HG03469 (cell line): Measurements from ENCODE around the gene TVP23A.
"Not testable (repeated sequence)": the region's sequence is repeated elsewhere in the genome, so short reads cannot be mapped to it uniquely, and the experiment has no call there.

ENCODE experiments used
- ATAC-seq: cut with Tn5 transposase; IDR thresholded peaks from one replicate; pipeline ENCODE4 v1.9.1; 2021; ENCODE audit warnings: mild to moderate bottlenecking, moderate library complexity, moderate number of reproducible peaks; ENCODE audit not compliant: unreplicated experiment

The TVP23A gene

DNA sequence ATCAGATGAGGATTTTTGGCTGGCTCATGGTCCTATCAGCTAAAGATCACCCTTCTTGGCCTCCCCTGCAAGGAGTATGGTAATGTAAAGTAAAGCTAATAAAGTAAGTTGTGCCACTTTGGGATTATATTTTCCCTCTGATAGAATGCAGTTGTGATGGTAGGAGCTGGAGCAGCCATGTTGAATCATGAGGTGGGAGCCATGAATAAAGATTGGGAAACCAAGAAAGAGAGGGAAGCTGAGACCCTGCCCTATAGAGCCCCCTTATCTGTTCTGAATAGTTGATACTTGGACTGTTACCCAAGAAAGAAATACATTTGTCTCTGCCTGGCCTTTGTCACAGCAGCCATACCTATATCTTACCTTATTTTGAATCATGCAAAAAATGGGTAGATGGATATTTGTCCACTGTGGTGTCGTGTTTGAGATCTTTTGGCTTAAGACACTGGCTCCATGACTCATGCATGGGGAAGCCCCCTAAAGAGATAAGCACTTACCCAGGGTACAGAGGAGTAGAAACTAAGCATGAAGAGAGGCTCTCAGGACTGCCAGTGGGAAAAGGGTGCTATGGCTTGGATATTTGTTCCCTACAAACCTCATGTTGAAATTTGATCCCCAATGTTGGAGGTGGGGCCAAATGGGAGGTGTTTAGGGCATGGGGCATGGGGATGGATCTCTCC is 17.7 kb upstream of the TVP23A start:
- no peak for ATAC-seq

- ATAC-seq: no peak
These were observed 16.8 kb upstream of the TVP23A start for GRCh38 chr16:10835281-10835931.

- no peak for ATAC-seq
These were observed 16.2 kb upstream of the TVP23A start for GRCh38 chr16:10834766-10835165.

DNA sequence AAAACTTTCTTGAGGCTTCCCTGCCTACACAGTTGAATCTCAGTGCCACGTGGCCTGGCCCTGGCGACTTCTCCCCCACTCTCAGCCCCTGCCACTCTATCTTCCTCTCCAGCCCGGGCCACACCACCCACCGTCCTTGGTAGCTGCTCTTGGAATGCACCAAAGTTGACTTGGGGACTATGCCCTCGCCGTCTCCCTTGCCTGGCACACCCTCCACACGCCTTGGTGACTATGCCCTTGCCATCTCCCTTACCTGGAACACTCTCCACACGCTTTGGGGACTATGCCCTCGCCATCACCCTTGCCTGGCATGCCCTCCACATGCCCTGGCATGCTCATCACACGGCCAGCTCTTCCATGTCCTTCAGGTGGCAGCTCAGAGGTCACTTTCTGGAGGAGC is 15.5 kb upstream of the TVP23A start:
- ATAC-seq: no peak

- no peak for ATAC-seq
These were observed 14.7 kb upstream of the TVP23A start for GRCh38 chr16:10833271-10833670.

DNA sequence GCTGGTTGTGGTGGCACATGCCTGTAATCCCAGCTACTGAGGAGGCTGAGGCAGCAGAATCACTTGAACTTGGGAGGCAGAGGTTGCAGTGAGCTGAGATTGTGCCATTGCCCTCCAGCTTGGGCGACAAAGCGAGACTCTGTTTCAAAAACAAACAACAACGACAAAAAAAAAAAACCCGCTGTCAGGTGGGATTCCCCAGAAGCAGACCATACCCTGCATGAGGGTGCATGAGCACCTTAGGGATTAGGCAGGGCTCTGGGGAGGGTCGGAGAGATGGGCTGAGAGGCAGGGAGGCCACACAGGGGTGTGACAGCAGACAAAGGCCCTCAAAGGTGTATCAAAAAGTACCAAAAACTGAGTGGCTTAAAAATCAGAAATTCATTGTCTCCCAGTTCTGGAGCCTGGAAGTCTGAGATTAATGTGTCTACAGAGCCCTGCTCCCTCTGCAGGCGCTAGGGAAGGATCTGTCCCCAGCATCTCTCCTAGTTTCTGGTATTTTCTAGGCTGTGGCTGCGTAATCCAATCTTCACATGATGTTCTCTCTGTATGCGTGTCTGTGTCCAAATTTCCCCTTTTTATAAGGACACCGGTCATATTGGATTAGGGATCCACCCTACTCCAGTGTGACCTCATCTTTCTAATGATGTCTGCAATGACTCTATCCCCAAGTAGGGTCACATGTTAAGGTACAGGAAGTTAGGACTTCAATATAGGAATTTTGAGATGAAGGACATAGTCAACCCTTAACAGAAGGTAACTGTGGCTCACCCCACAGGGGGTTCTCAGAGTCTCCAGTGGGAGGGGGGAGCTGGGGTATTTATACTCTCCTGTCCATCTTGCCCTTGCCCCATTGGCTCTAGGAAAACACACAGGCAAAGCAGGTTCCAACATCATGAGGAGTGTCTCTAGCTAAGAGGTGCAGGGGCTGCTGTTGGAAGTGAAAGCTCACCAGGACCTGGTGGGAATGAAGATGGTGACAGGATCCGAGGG is 13.6 kb upstream of the TVP23A start:
- no peak for ATAC-seq

- not testable (repeated sequence) for ATAC-seq
These were observed 11.6 kb upstream of the TVP23A start for GRCh38 chr16:10830240-10830639.

- not testable (repeated sequence) for ATAC-seq
These were observed 10.9 kb upstream of the TVP23A start for GRCh38 chr16:10829390-10830098.

DNA sequence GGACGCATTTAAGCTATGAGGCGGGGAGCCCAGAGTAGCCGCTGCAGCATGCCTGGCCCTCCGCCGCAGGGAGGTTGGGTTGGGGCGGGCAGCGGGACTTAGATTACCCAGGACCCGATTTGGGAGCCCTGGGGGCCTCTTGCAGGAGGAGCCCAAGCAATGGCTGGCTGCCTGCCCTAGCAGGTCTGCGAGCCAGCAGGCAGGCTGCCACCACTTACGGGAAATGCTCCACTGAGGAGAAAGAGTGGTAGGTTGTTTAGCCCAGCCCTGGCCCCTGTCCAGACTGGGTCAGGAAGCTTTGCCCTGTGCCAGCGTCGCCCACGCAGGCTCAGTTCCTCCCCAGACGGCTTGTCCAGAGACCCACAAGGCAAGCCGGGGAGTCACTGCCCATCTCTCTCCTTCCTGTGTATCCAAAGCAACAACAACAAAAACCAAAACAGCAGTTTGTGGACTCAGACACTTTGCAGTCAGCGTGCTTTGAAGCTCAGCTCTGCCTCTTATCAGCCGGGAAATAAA is 10.3 kb upstream of the TVP23A start:
- ATAC-seq: no peak

GRCh38 chr16:10827691-10828341 is 9.2 kb upstream of the TVP23A start:
- ATAC-seq: no peak

GRCh38 chr16:10824111-10824893 is 5.7 kb upstream of the TVP23A start:
- ATAC-seq: no peak

- ATAC-seq: no peak
These were observed 4.1 kb upstream of the TVP23A start for GRCh38 chr16:10822702-10823101.

GRCh38 chr16:10820546-10820945 is 2.0 kb upstream of the TVP23A start:
- ATAC-seq: no peak

DNA sequence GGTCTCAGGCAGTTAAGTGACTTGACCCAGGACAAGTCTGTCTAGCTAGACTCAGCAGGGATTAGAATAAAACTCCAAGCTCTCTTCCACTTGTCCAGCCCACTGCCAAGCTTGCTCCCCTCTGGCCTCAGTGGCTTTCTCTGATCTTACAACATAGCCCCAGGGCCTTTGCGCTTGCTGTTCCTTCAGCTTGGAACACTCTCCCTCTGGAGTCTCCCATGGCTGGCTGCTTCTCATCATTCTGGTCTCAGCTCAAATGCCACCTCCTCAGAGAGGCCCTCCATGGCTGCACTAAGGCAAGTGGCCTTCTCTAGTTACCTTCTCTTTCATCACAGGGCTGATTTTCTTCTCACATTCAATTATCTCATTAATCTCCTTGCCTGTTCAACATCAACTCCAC is 1.1 kb downstream of the TVP23A start:
- no peak for ATAC-seq

DNA sequence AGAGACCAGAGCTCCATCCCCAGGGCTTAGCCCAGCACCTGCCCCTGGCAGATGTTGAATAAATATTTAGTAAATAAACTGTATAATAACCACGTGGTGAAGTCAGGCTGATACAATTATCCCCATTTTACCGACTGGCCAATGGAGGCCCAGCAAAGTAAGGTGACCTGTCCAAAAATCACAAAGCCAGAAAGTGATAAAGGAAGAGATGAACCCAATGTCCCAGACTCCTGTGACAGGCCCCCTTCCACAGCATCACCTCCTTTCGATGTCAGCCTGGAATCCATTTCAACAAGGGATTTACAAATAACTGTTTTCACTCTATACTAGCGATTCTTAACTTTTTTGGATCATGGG is 5.5 kb downstream of the TVP23A start:
- ATAC-seq: peak; percentile 8

GRCh38 chr16:10812312-10813098 is 6.1 kb downstream of the TVP23A start:
- ATAC-seq: peak; percentile 41

DNA sequence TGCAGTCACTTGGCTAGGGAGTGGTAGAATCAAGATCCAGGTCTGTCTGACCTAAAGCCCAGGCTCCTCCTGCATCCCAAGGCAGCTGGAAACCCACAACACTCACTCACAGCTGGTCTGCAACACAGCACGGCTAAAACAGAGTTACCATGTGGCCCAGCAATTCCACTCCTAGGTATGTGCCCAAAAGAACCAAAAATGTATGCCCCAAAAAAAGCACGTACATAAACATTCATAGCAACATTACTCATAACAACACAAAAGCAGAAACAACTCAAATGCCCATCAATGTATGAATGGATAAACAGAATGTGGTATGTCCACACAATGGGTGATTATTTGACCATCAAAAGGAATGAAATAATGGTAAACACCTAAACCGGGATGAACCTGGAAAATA is 8.9 kb downstream of the TVP23A start:
- no peak for ATAC-seq

DNA sequence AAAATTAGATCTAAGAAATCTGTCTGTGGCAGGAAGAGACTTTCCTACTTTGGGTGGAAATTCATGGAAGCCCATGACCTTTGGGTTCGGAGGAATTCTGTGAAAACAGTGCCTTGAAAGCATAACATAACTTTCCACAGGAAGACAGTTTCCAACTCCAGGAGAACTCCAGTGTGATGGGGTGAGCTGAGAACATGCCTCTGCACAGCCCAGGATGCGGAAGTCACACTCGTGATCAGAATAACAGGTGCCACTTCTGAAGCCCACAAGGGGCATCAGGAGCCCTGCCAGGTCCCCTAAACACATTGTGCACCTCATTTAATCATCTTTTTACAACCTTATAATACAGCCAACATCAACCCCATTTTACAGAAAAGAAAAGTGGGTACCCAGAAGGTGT is 9.7 kb downstream of the TVP23A start:
- ATAC-seq: no peak

GRCh38 chr16:10808218-10808617 is 10.4 kb downstream of the TVP23A start:
- no peak for ATAC-seq
